Tibial artery (tissue), 4 donors: ENCODE measurements around the gene CD151.
A peak's percentile ranks its signal among the peaks of the same experiment; 100 is the strongest.

ENCODE experiments used
- DNase-seq, 2 donors: peaks; one replicate each; pipeline ENCODE4 v3.0.0-alpha.2; 2019
- H3K27ac ChIP-seq, 2 donors: fragments of 200-600 bp; sonication (generic) in 1 of 2; 1 replicate in 1 of 2; 2 replicates in 1 of 2; pipeline ENCODE4 v1.5.1; 2018 to 2019; ENCODE audit warnings: mild to moderate bottlenecking in 1 of 2
- H3K27me3 ChIP-seq, 2 donors: fragments of 200-600 bp; sonication (generic) in 1 of 2; one replicate each; pipeline versions ENCODE4 v1.5.1 to v1.6.0; 2016 to 2019
- H3K36me3 ChIP-seq, 3 donors: fragments of 200-600 bp; sonication (generic) in 2 of 3; one replicate each; pipeline ENCODE4 v1.5.1; 2016 to 2019; ENCODE audit warnings: mild to moderate bottlenecking in 2 of 3
- H3K4me1 ChIP-seq, 4 donors: fragments of 200-600 bp; sonication (generic) in 2 of 4; 1 replicate in 3 of 4; 2 replicates in 1 of 4; pipeline ENCODE4 v1.5.1; 2016 to 2019
- H3K4me3 ChIP-seq, 2 donors: fragments of 200-600 bp; sonication (generic) in 1 of 2; 1 replicate in 1 of 2; 2 replicates in 1 of 2; pipeline ENCODE4 v1.5.1; 2018 to 2019; ENCODE audit warnings: mild to moderate bottlenecking in 2 of 2
- H3K9me3 ChIP-seq, 3 donors: fragments of 200-600 bp; sonication (generic) in 1 of 3; one replicate each; pipeline ENCODE4 v1.5.1; 2016 to 2019
- intact Hi-C: fragments of 100-400 bp; cut with DNase I; formaldehyde crosslinking; loops from one replicate; pipeline ENCODE4 v1.15.0; 2023; ENCODE audit warnings: low total_unique reads
- TF ChIP-seq, protein P1 (sequence below), 2 experiments: fragments of 200-600 bp in 1 of 2; fragments of 450-650 bp in 1 of 2; IDR thresholded peaks; one replicate each; pipeline ENCODE4 v1.5.1; 2017 to 2019; ENCODE audit warnings: antibody characterized with exemption in 2 of 2, mild to moderate bottlenecking in 1 of 2, moderate library complexity in 1 of 2

Gene CD151

DNA sequence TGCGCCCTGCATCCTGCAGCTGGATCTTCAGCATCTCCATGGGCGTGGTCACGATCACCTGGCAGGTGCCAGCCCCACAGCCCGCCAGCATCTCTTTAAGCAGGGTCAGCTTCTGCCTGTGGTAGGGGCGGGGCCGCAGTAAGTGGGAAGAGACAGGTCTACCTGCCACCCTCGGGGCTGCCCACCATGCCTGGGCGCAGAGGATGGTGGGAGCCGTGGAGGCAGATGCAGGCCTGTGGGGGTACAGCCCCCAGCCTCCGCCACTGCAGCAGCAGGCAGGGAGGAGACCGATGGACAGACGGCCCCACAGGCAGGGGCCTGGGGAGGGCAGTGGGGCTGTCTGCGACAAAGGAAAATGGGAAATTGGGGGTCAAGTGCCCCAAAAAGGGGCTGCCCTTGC lies 39.9 kb upstream of the CD151 start:
- TF ChIP-seq, protein P1, sequence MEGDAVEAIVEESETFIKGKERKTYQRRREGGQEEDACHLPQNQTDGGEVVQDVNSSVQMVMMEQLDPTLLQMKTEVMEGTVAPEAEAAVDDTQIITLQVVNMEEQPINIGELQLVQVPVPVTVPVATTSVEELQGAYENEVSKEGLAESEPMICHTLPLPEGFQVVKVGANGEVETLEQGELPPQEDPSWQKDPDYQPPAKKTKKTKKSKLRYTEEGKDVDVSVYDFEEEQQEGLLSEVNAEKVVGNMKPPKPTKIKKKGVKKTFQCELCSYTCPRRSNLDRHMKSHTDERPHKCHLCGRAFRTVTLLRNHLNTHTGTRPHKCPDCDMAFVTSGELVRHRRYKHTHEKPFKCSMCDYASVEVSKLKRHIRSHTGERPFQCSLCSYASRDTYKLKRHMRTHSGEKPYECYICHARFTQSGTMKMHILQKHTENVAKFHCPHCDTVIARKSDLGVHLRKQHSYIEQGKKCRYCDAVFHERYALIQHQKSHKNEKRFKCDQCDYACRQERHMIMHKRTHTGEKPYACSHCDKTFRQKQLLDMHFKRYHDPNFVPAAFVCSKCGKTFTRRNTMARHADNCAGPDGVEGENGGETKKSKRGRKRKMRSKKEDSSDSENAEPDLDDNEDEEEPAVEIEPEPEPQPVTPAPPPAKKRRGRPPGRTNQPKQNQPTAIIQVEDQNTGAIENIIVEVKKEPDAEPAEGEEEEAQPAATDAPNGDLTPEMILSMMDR (IDR thresholded peaks at IDR 0.05) = no peak
- H3K27me3 ChIP-seq = peaks cover 0 to 31% of the 10 kb centered on the region in 2 donors
- H3K4me1 ChIP-seq = peaks cover 0 to 42% (median 25%) of the 10 kb centered on the region in 4 donors
- intact Hi-C loops = no loop called here
- H3K36me3 ChIP-seq = peaks cover 0 to 28% (median 5%) of the 10 kb centered on the region in 3 donors
- H3K4me3 ChIP-seq = no peak overlapping the region
- H3K9me3 ChIP-seq = no peaks in the 10 kb centered on the region
- no peak overlapping the region for H3K27ac ChIP-seq
- DNase-seq = no peak

DNA sequence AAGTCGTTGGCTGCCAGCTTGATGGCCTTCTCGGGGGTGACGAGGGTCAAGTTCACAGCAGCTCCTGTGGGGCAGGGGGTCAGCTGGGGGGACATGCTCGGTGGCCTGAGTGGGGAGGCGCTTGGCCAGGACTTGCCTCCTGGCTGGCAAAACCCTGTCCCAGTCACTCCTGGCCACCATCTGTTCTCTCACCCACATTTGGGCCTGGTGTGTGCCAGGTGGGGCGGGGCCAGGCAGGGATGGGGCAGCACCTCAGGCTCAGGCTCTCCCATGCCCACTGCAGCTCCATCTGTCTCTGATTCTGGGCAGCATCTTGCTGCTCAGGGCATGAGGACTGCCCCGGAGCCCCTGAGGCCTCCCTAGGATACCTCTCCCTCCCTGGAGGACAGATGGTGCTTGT lies 39.2 kb upstream of the CD151 start:
- Histone ChIP-seq H3K36me3 (peaks cover 0 to 28% (median 5%) of the 10 kb centered on the region in 3 donors), H3K27me3 (peaks cover 0 to 24% of the 10 kb centered on the region in 2 donors), H3K9me3 (no peaks in the 10 kb centered on the region), H3K27ac (no peak overlapping the region), H3K4me1 (peaks cover 0 to 47% (median 28%) of the 10 kb centered on the region in 4 donors), H3K4me3 (no peak overlapping the region)
- TF ChIP-seq, protein P1 (IDR thresholded peaks at IDR 0.05) = no peak
- intact Hi-C loops = no loop called here
- DNase-seq = no peak

DNA sequence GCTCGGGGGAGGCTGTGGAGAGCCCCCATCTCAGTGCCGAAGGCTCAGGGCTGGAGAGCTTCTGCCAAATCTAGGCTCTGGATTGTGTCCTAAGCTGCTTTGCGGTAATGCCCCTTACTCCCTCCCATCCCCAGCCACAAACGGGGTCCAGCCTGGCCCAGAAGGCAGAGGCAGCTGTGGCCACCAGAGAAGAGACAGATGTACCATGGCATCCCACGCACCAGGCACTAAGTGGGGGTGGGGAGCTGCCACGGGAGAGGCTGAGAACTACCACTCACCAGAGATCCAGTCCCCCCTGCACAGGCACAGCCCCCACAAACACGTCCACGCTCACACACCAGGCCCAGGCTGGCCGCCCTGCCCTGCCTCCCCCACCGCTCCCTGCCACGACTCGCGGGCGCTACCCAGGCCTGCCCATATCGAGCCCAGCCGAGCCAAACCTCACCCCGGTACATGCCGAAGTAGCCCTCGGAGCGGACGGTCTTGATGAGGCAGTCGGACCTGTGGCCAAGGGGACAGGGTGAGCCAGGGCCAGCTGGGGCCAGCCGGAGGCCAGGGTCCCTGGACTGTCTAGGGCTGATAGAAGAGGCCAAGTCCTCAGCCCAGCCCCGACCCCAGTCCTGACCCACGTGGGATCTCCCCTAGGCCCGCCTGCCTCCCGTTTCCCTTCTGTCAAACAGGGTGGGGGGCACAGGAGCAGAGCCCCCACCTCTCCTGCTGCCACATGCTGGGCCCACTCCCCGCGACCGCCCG lies 38.6 kb upstream of the CD151 start:
- intact Hi-C loops = no loop called here
- TF ChIP-seq, protein P1 (IDR thresholded peaks at IDR 0.05) = no peak
- peaks cover 0 to 30% (median 5%) of the 10 kb centered on the region in 3 donors for H3K36me3 ChIP-seq
- H3K27ac ChIP-seq = no peak overlapping the region
- peaks cover 0 to 46% (median 29%) of the 10 kb centered on the region in 4 donors for H3K4me1 ChIP-seq
- peaks cover 0 to 18% of the 10 kb centered on the region in 2 donors for H3K27me3 ChIP-seq
- H3K9me3 ChIP-seq = no peaks in the 10 kb centered on the region
- H3K4me3 ChIP-seq = no peak overlapping the region
- no peak for DNase-seq

DNA sequence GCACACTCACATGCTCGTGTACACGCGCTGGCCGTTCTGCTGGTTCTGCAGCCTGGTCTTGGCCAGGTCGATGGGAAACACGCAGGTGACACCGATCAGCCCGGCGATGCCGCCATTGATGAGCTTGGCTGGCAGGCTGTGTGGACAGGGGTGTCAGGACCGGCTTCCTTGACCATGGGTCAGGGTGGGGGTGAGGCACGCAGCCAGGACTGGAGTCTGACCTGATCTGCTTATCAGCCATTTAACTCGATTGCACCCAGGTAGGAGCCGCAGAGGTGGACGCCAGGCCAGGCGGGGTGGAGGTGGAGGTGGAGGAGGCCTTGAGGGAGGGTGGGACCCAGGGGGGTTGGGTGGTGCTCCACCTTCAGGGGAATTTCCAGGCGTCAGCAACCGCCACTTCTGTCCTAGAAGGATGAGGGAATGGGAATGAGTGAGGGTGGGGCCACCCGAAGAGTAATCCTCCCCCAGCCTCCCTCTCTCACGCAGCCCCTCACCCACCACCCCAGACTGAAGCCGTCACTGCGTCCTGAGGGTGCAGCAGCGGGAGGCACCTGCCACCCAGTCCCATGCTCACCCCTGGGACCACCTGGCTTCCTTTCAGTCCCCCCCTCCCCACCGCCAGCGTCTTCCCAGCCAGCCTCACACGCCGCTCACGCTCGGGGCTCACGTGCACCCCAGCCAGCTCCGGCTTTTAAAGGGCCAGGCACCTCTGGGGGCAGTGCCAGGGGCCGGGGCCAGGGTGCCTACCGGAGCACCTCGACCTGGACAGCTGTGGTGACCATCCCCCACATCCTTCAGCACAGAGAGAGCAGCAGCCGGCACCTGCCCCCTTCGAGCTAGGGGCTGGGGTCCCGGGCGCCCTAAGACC lies 37.8 kb upstream of the CD151 start:
- Histone ChIP-seq H3K9me3 (no peaks in the 10 kb centered on the region), H3K4me3 (peak overlapping the region; percentile 68 to 88), H3K36me3 (peaks cover 0 to 38% (median 5%) of the 10 kb centered on the region in 3 donors), H3K4me1 (peaks cover 0 to 38% (median 24%) of the 10 kb centered on the region in 4 donors), H3K27ac (peak overlapping the region; percentile 71 to 85), H3K27me3 (peaks cover 0 to 10% of the 10 kb centered on the region in 2 donors)
- no peak for DNase-seq
- intact Hi-C loops = no loop called here
- TF ChIP-seq, protein P1 (IDR thresholded peaks at IDR 0.05) = no peak

DNA sequence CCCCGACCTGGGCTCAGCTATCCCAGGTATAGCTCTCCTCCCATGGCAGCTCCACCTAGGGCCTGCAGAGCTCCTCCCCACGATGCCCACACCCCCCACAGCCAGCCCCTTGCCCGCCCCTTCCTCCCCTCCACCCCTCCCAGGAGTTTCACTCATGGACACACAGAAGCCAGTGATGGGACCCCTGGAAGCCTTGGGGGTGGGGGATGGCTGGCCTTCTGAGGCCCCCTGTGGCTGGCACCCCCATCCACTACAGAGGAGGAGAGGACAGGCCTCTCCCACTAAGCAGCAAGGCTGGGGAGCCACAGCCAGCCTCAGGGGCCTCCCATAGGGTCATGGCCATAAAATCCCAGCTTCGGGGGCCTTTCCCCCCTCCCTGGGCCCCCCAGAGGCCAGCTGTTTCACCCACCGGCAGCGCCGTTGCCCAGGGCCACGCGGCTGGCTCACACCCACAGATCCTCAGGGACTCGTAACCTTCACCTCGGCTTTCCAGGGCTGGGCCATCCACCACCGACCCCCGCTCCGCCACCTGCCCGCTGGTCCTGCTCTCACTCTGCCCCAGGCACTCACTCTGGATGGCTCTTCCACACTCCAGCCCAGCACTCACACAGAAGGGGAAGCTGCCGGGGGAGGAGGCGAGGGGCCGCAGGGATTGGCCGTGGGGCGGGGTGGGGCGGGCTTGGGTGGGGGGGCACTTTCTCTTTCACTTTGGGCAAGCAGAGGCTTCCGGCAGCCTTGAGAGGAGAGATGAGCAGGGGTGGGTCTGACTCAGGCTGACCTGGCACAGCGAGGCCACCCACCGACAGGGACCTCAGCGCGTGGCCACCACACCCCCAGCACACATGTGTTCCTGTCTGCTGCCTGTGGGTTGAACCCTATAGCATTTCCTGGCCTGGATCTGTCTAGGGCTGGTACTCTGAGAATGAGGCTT lies 36.9 kb upstream of the CD151 start:
- Histone ChIP-seq H3K27me3 (peaks cover 0 to under 1% of the 10 kb centered on the region in 2 donors), H3K9me3 (no peaks in the 10 kb centered on the region), H3K36me3 (peaks cover 0 to 47% (median 5%) of the 10 kb centered on the region in 3 donors), H3K4me3 (peak overlapping the region; percentile 68 to 88), H3K27ac (peak overlapping the region; percentile 71 to 85), H3K4me1 (peaks cover 0 to 36% (median 24%) of the 10 kb centered on the region in 4 donors)
- intact Hi-C loops = no loop called here
- DNase-seq = peak; percentile 82 to 89
- TF ChIP-seq, protein P1 (IDR thresholded peaks at IDR 0.05) = no peak
